HepG2 (cell line): ENCODE results near the gene FKBP1A. TPM values are rescaled to one million over a fixed set of nuclear protein-coding genes. Genes with fewer than 3 reads are reported as not detected.

ENCODE experiments used
- FIP1L1 ChIP-seq: fragments of 200-400 bp; formaldehyde crosslinking; IDR thresholded peaks from 2 replicates; pipeline ENCODE4 v1.6.1; 2018; ENCODE audit warnings: low read depth, mild to moderate bottlenecking, low read length, moderate library complexity, borderline replicate concordance; ENCODE audit not compliant: insufficient read depth
- MEIS1 ChIP-seq: sonication (generic); formaldehyde crosslinking; IDR thresholded peaks from 2 replicates; pipeline ENCODE4 v1.9.0; 2021; ENCODE audit warnings: mild to moderate bottlenecking, missing genetic modification reagents, moderate library complexity, borderline replicate concordance
- MXI1 ChIP-seq: IDR thresholded peaks from 3 replicates; pipeline ENCODE4 v1.6.1; 2012; ENCODE audit warnings: low read depth, low read length, inconsistent platforms, borderline replicate concordance
- ONECUT2 ChIP-seq: sonication (generic); formaldehyde crosslinking; IDR thresholded peaks from 2 replicates; pipeline ENCODE4 v1.4.0; 2020; ENCODE audit warnings: missing genetic modification reagents
- STAT6 ChIP-seq: sonication (generic); formaldehyde crosslinking; IDR thresholded peaks from 2 replicates; pipeline ENCODE4 v1.4.0; 2020; ENCODE audit warnings: missing genetic modification reagents, mild to moderate bottlenecking, borderline replicate concordance
- TAF1 ChIP-seq: sonication (generic); formaldehyde crosslinking; IDR thresholded peaks from 2 replicates; pipeline ENCODE4 v1.4.0; 2020; ENCODE audit warnings: missing genetic modification reagents
- TFAP4 ChIP-seq: sonication (generic); IDR thresholded peaks from 2 replicates; pipeline ENCODE4 v1.6.1; 2016; ENCODE audit warnings: low read depth, borderline replicate concordance
- THAP9 ChIP-seq: sonication (generic); formaldehyde crosslinking; IDR thresholded peaks from 2 replicates; pipeline ENCODE4; 2020; ENCODE audit warnings: missing genetic modification reagents, mild to moderate bottlenecking, borderline replicate concordance
- ZBTB46 ChIP-seq: sonication (generic); formaldehyde crosslinking; IDR thresholded peaks from 2 replicates; pipeline ENCODE4 v1.4.0; 2020; ENCODE audit warnings: mild to moderate bottlenecking, missing genetic modification reagents, borderline replicate concordance
- ZFP90 ChIP-seq: sonication (generic); formaldehyde crosslinking; IDR thresholded peaks from 2 replicates; pipeline ENCODE4 v1.8.0; 2022; ENCODE audit warnings: missing genetic modification reagents, mild to moderate bottlenecking, inconsistent platforms, borderline replicate concordance
- ZNF609 ChIP-seq: sonication (generic); formaldehyde crosslinking; IDR thresholded peaks from 2 replicates; pipeline ENCODE4 v1.4.0; 2020; ENCODE audit warnings: mild to moderate bottlenecking, missing genetic modification reagents, borderline replicate concordance
- ZNF713 ChIP-seq: sonication (generic); formaldehyde crosslinking; IDR thresholded peaks from 2 replicates; pipeline ENCODE4 v1.4.0; 2020; ENCODE audit warnings: mild to moderate bottlenecking, missing genetic modification reagents
- ZNF772 ChIP-seq: sonication (generic); formaldehyde crosslinking; IDR thresholded peaks from 2 replicates; pipeline ENCODE4 v1.5.0; 2020; ENCODE audit warnings: mild to moderate bottlenecking, missing genetic modification reagents
- polyA plus RNA-seq, 8 experiments: library from polyadenylated mRNA; depleted of rRNA in 3 of 8; stranded (reverse) in 7 of 8; unstranded in 1 of 8; fragments of >200 nt; fragmentation: Illumina TruSeq in 4 of 8; extraction: Trizol in 4 of 8; gene quantifications; 2 replicates each; pipeline versions ENCODE4 v1.2.1 to v1.2.3, GENCODE V29; 2011 to 2016; ENCODE audit warnings: low read depth in 4 of 8, missing spikeins in 1 of 8, mixed read lengths in 1 of 8; ENCODE audit not compliant: insufficient read depth in 1 of 8
- total RNA-seq, 5 experiments: library from RNA; depleted of rRNA; stranded (reverse); fragments of >200 nt; fragmentation: Illumina TruSeq; extraction: Trizol; gene quantifications; 2 replicates each; pipeline ENCODE4 v1.2.3, GENCODE V29; 2016; ENCODE audit warnings: low read depth in 1 of 5

Gene FKBP1A
- total and polyA plus RNA-seq, 2 of the 13 experiments (the other 11 are each of a cell fraction or from before 2014, with no cell fraction given) = 119 to 468 TPM

GRCh38 chr20:1328680-1329330 is 64.0 kb downstream of the FKBP1A start, which contains the start of gene SDCBP2 (continued):
- no peak for TF ChIP-seq FIP1L1
- no peak for TF ChIP-seq MXI1
- TF ChIP-seq TAF1 (CRISPR knock-in tag) = no peak
- no peak for TF ChIP-seq ZNF609 (CRISPR knock-in tag)
- TF ChIP-seq ZNF772 = no peak
- no peak for TF ChIP-seq STAT6 (CRISPR knock-in tag)
- TF ChIP-seq MEIS1 (CRISPR knock-in tag) = no peak
- TF ChIP-seq ZBTB46 (CRISPR knock-in tag) = no peak
- no peak for TF ChIP-seq ZNF713 (CRISPR knock-in tag)
- TF ChIP-seq TFAP4 = peak; percentile 70; the same call in 1 of the 2 replicates
- no peak; the same call in 1 of the 2 replicates for TF ChIP-seq THAP9 (CRISPR knock-in tag)
- TF ChIP-seq ZFP90 = 0 out of 2 replicates have a peak, but pooled peaks have one; percentile 40
- TF ChIP-seq ONECUT2 (CRISPR knock-in tag) = no peak
